COLO668 (cell line): ENCODE data around the gene IFITM2.
"Not testable (repeated sequence)": the region's sequence is repeated elsewhere in the genome, so short reads cannot be mapped to it uniquely, and the experiment has no call there.

Experiments used
- DNase-seq: peaks from one replicate; lab custom pipeline; 2025; ENCODE audit not compliant: unreplicated experiment; lab: John Stamatoyannopoulos, UW

IFITM2 gene

DNA sequence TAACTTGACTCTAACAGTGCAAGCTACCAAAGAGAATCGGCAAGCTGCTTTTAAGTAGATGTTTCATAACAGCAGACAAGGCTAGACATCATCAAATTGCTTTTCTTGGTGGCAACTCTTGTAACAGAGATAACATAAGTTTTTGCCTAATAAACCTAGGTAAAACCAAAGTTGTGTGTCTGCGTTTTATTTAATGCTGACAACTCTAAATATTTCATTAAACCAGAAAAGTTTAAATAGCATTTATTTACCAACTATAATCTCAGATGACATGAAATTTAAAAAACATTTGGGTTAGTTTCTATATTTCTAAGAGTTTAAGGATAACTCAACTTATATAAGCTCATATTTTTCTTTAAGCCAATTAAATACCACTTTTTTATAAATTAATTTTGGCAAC is 32.3 kb downstream of the IFITM2 start:
- DNase-seq: no peak

DNA sequence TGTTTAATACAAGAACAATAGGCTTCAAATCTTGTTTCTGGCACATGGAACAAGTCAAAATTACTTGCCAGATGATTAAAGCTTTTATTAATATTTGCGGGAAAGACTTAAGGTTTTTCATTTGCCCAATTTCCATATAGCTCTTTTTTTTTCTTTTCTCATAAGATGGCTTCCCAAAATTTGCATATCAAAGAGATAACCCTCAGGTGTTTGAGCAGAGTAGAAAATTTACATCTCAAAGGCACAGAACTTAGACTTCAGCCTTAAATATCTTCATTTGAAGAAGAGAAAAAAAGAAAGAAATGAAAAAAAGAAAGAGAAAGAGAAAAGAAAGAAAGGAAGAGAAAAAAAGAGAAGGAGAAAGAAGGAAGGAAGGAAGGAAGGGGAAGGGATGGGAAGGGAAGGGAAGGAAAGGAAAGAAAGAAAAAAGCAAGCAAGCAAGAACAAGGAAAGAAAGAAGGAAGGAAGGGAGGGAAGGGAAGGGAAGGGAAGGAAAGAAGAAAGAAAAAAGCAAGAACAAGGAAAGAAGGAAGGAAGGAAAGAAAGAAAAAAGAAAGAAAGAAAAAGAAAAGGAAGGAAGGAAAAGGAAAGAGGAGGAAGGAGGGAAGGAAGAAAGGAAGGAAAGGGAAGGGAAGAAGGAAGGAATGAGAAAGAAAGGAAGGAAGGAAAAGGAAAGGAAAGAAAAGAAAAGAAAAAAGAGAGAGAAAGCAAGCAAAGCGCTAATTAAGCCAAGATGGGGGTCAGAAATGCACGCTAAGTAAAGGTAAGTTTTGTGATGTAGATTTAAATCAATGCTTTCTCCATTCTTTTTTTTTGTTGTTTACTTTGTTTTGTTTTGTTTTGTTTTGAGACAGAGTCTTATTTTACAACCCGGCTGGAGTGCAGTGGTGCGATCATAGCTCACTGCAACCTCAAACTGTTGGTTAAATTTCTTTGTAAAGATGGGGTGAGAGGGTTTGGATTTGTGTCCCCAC is 33.2 kb downstream of the IFITM2 start:
- no peak for DNase-seq

DNA sequence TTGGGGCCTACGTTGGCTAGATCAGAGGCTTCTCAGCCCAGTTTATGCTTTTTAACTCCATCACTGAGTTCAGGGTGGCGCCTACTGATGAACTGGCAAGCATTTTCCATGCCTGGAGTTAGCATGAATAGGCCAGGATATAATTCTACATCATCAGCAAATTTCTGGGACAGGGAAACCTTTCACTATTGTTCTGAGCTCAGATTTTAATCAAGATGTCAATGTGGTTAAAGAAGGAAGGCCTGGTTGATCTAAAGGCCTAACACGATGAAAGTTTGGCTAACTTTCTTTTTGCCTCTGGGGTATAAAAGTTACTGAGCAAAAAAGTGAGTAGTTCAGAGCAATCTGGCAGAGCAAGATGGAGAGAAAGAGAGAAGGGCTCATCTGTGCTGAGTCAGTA is 34.7 kb downstream of the IFITM2 start:
- DNase-seq: no peak

DNA sequence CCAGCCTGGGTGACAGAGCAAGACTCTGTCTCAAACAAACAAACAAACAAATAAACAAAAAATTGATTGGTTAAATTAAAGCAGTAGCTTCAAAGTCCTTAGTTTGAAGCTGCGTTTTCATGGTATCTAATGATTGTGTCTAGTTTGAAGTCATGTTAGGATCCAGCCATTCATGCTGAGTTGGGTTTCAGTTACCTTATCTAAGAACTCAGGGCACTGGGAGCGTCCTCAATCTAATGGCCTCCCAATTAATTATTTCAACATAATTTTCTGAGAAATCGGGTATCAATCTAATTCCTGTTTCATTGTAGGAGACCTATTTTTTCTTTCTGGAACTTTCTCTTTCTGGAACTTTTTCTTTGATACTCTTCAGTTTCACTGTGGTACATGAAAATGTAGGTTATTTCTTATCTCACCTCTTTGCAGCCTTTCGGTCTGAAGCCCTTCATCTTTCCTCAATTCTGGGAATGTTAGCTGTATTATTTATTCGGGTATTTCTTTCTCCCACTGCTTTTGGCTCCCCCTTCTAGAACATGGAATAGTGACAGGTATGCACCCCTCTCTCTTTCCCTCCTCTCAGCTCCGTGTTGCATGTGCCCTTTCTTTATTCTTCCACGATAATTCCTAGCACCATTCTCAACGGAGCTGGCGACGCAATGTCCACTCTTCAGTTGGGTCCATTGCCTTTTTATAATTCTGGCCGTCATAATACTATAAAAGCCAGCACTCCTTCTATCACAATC is 37.4 kb downstream of the IFITM2 start:
- no peak for DNase-seq

DNA sequence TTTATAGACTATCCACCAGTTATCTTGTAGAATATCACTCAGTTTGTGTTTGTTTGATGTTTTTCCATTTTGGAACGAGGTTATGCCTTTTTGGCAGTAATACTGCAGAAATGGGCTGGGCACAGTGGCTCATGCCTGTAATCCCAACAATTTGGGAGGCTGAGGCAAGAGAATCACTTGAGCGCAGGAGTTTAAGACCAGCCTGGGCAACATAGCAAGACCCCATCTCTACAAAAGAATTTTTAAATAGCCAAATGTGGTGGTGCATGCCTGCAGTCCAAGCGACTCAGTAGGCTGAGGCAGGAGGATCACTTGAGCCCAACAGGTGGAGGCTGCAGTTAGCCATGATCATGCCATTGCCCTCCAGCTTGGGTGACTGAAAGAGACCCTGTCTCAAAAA is 38.9 kb downstream of the IFITM2 start:
- no peak for DNase-seq

DNA sequence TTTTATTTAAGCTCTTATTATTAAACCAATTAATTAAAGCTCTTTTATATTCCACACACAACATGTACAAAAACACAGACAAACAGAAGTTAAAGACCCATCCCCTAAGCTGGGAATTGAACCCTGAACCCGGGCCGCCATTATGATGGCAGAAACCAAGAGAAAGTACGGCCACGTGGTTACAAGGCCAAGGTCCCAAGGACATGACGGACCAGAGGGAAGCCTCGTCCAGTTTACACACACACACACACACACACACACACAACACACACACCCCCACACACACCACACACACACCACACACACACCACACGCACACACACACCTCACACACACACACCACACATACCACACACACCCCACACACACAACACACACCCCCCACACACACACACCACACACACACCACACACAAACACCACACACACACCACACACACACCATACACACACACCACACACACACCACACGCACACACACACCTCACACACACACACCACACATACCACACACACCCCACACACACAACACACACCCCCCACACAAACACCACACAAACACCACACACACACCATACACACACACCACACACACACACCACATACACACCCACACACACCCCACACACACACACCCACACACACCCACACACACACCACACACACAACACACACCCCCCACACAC is 41.8 kb downstream of the IFITM2 start:
- not testable (repeated sequence) for DNase-seq

DNA sequence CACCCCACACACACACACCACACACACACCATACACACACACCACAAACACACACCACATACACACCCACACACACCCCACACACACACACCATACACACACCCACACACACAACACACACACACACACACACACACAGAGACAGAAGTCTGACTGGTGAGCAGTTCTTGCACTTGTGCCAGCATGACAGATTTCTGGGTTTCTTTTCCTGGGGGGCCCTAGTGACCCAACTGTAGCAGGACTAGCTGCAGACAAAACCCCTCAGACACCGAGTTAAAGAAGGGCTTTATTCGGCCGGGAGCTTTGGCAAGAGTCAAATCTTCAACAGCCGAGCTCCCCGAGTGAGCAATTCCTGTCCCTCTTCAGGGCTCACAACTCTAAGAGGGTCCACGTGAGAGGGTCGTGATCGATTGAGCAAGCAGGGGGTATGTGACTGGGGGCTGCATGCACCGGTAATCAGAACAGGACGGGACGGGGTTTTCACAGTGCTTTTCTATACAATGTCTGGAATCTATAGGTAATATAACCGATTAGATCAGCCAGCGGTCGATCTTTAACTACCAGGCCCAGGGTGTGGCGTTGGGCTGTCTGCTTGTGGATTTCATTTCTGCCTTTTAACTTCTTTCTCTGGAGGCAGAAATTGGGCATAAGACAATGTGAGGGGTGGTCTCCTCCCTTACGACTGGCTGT is 42.6 kb downstream of the IFITM2 start:
- not testable (repeated sequence) for DNase-seq

DNA sequence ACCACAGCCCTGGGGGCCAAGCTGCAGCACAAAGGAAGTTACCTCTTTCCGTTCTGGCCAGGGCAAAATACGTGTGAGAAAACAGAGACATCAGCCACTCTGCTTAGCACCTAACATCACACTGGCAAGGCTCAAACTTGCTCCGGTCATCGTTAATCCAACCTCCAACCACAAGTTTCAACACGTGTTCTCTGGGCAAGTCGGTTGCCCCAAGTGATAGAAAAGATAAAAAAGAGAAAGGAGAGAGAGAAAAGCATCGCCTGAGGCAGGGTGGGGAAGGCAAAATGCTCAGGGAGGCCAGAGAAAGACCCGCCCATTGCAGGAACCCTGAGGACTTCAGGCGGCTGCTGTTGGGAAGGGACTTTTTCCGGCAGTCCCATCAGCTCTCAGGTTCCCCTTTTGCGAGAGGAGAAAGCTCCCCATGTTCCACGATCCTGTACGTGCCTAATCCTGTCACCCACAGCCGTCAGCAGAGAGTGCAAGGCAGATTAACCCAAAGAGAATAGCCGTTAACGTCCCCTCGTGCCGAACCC is 43.2 kb downstream of the IFITM2 start:
- DNase-seq: no peak

DNA sequence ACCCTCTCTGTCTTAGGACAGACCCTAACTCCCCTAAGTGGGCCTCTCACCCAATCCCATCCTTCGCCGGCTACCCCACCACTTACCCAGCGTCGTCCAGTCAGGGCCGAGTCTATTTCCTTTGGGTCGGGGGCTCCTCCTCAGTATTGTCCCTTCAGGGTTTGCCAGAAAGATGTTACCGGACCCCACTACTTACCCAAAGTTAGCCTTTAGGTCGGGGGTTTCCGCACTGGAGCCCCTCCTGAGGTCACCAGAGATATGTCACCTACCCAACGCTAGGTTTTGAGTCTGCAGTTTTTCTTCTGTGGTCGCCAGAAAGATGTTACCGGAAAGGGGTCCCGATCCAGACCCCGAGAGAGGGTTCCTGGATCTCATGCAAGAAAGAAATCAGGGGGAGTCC is 43.8 kb downstream of the IFITM2 start:
- no peak for DNase-seq

DNA sequence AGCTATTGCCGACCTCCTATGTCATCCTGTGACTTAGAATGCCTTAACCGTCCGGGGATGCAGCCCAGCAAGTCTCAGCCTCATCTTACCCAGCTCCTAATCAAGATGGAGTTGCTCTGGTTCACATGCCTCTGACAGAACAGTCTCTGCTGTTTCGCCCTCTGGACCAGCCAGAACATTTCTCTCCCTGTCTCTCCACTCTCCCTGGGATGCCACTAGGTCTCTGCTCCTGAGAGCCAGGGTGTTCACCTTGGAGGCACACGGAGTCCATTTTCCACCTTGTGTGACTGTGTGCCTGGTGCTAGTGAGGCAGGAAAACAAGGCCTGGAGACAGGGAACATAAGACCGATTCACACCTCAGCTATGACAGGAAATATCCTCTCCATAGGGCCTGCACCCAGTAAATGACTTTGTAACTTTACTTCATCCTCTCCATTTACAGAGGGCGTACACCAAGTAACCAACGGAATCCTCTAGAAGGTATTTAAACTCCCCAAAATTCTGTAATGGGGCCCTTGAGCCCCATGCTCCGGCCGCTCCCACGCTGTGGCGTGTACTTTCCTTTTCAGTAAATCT is 44.9 kb downstream of the IFITM2 start:
- no peak for DNase-seq

DNA sequence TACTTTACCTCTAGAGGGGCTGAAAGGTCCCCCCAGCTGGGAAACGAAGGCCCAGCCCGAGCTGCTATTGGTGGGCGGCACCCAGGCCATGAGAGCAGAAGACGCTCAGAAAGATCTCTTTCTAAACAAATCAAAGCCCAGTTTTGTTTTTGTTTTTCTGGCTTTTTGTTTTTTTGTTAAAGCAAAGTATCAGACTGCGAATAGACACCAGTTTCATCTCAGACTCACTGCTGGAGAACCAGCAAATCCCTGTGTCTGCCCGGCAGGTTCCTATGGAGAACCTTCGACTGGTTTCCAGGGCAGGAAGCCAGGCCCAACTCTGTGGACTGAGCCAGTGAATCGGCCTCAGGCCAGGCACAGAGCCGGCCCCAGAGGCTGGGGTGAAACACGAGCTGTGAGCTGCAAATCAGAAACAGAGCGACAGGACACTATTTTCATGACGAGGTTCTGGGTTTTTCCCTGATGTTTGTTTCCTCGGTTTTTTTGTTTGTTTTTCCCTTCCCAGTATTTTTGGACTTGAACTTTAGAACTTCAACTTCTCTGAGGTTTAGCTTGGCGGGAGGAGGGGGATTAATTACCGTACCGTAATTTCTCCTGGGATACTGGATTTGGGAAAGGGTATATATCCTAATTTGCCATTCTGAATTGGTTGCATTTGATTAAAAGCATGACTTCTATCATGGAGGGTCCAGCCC is 45.7 kb downstream of the IFITM2 start:
- no peak for DNase-seq

DNA sequence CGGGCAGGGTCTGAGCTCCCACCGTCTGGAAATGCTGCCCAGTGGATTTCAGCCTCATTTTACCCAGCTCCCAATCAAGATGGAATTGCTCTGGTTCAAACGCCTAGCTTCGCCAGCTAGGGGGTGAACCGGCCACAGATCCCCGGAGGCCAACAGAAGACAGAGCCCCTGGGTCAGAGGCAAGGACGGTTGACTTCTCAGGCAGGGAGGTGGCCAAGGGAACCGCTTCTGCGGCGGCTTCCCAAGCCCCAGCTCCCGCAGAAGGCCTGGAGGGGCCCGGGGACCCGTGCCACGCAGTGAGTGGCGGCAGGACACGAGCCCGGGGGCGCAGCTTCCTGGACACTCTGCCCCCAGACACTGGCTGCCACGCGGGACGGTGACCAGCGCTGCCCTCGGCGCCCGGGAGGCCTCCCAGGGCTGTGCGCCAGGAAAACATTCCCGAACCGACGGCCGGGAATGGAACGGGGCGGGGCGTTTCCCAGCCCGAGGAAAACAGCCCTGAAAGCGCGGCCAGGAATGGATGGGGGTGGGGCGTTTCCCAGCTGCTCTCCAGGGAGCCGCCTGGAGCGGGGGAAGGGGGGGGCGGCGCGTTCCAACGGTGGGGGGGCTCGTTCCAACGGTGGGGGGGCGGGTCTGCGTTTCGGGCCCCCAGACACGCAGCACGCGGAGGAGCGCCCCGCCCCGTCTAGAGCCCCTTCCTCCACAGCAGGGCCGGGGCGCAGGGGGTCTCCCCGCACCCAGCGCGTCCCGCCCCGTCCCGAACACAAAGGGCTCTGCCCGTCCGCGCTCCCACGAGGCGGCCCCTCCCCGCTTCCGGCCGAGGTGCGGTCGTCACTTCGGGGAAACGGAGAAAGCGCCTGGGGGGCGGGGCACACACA is 48.2 kb downstream of the IFITM2 start:
- DNase-seq: peak; percentile 23

DNA sequence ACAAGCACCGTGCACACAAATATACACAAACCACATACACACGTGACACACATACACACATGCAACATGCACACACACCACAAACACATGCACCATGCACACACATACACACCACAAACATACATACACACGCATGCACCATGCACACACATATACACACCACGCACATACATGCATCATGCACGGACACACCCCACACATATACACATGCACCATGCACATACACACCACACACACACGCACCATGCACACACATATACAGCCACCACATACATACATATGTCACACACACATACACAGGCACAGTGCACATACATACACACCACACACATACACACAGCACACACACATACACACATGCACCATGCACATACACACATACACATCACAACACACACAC is 49.0 kb downstream of the IFITM2 start:
- no peak for DNase-seq

DNA sequence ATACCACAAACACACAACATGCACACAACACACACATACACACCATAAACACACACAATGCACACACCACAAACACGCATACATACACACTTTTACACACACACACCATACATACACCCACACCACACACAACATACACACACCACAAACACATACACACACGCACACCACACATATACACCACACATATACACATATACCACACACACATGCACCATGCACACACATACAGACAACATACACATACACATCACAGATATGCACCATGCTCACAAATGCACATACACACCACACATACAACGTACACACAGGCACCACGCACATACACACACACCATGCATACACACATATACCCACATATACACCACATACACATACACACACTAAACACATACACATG is 50.0 kb downstream of the IFITM2 start:
- no peak for DNase-seq

DNA sequence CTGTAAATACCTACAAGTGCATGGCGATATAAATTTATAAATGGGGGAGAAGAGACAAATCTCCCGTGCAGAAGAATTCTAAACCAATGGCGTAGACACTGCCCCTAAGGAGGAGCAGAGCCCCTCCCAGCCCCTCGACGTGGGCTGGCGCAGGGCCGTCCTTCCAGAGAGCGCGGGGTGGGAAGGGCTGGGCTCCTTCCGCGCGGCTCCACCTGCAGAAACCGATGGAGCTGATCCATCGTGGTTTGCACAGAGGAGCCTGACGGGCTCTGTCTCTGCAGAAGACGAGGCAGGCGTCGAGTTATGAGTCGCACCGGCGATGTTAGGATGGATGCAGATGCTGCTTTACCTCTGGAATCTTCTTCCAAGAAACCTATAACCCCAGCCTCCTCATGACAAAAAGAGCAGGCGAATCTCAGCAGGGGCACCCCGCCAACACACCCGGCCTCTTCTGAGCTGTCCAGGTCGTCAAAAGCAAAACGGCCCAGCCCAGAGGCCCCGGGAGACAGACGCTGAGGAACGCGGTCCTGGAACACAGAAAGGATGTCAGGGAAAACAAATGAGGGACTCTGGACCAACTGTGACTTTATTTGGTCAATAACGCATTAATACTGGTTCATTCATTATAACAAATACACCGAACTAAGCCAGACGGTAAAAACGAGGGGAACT is 50.6 kb downstream of the IFITM2 start:
- no peak for DNase-seq
